HCT116 (cell line): ENCODE measurements around the gene ADCY1. TPM values are rescaled to one million over a fixed set of nuclear protein-coding genes. Genes with fewer than 3 reads are reported as not detected.

ENCODE experiments used
- ATAC-seq: fragments of 200-7000 bp; cut with Tn5 transposase; 2 replicates; pipeline ENCODE4 v1.9.1; 2020; ENCODE audit warnings: mild to moderate bottlenecking, moderate library complexity
- BruUV-seq: library from RNA; stranded (reverse); fragments of 400-500 nt; replicated peaks from 2 replicates; lab custom pipeline; 2021; lab: Mats Ljungman, UMichigan
- CTCF ChIA-PET: fragments of 300-600 bp; sonication (Branson Sonifier 250); formaldehyde crosslinking; loops from one replicate; lab custom pipeline; 2021; ENCODE audit warnings: antibody characterized with exemption; lab: Charles Lee
- POLR2A ChIA-PET: fragments of 300-600, 350-600 bp; sonication (Branson Sonifier 250); formaldehyde crosslinking; loops from one replicate; lab custom pipeline; 2021; ENCODE audit warnings: antibody characterized with exemption; lab: Charles Lee
- RAD21 ChIA-PET, 2 experiments: fragments of 300-600 bp; sonication (Branson Sonifier 250); formaldehyde crosslinking; loops; one replicate each; lab custom pipeline; 2023; ENCODE audit warnings: low total read pairs in 2 of 2; ENCODE audit not compliant: uncharacterized antibody in 2 of 2, unreplicated experiment in 2 of 2, low non-redundant PET in 1 of 2; lab: Charles Lee
- DNase-seq: peaks from one replicate; pipeline ENCODE4 v3.0.0-alpha.2; 2010; ENCODE audit warnings: low read depth, low spot score
- H2AFZ ChIP-seq: fragments of 200-600 bp; shearing (Covaris generic), sonication (generic); 2 replicates; pipeline ENCODE4 v1.6.1; 2017; ENCODE audit warnings: low read depth, mixed run types, mixed read lengths, antibody characterized with exemption, low read length; ENCODE audit not compliant: poor library complexity, severe bottlenecking
- H3K27ac ChIP-seq: 2 replicates; pipeline ENCODE4 v1.5.1; 2012; ENCODE audit warnings: low read depth, low read length
- H3K27me3 ChIP-seq: fragments of 200-600 bp; sonication (generic); 2 replicates; pipeline ENCODE4 v1.6.1; 2016; ENCODE audit warnings: mixed run types, low read length, mixed read lengths; ENCODE audit not compliant: insufficient read depth
- H3K36me3 ChIP-seq, 2 experiments: fragments of 200-500 bp in 1 of 2; fragments of 200-600 bp in 1 of 2; sonication (Bioruptor generic) in 1 of 2; sonication (generic) in 1 of 2; 2 replicates each; pipeline versions ENCODE4 v1.5.1 to v1.6.1; 2014 to 2016; ENCODE audit warnings: low read length in 2 of 2, inconsistent platforms in 1 of 2, mixed read lengths in 1 of 2, mixed run types in 1 of 2; ENCODE audit not compliant: insufficient read depth in 2 of 2, control insufficient read depth in 1 of 2
- H3K4me1 ChIP-seq, 2 experiments: fragments of 200-600 bp in 1 of 2; sonication (generic) in 1 of 2; 2 replicates each; pipeline versions ENCODE4 v1.5.1 to v1.6.1; 2012 to 2017; ENCODE audit warnings: low read length in 2 of 2, inconsistent platforms in 1 of 2, mild to moderate bottlenecking in 1 of 2, mixed read lengths in 1 of 2, mixed run types in 1 of 2, moderate library complexity in 1 of 2; ENCODE audit not compliant: insufficient read depth in 2 of 2, control insufficient read depth in 1 of 2
- H3K4me2 ChIP-seq: fragments of 200-600 bp; sonication (generic); 2 replicates; pipeline ENCODE4 v1.6.1; 2017; ENCODE audit warnings: mixed run types, low read length, mixed read lengths
- H3K4me3 ChIP-seq, 2 experiments: fragments of 200-600 bp in 1 of 2; sonication (generic) in 1 of 2; replicated peaks in 1 of 2; 2 replicates each; pipeline ENCODE4 v1.5.1; 2011 to 2016; ENCODE audit warnings: low read length in 2 of 2, control low read depth in 1 of 2, low read depth in 1 of 2, mild to moderate bottlenecking in 1 of 2, mixed read lengths in 1 of 2, mixed run types in 1 of 2
- H3K79me2 ChIP-seq: fragments of 200-600 bp; sonication (generic); 2 replicates; pipeline ENCODE4 v1.6.1; 2017; ENCODE audit warnings: mild to moderate bottlenecking, mixed run types, low read length, moderate library complexity, mixed read lengths; ENCODE audit not compliant: insufficient read depth
- H3K9ac ChIP-seq: fragments of 200-600 bp; sonication (generic); 2 replicates; pipeline ENCODE4 v1.6.1; 2016; ENCODE audit warnings: low read length, mixed read lengths
- H3K9me2 ChIP-seq: fragments of 200-600 bp; sonication (generic), shearing (Covaris generic); 2 replicates; pipeline ENCODE4 v1.6.1; 2017; ENCODE audit warnings: mixed run types, mild to moderate bottlenecking, moderate library complexity; ENCODE audit not compliant: insufficient read depth
- H3K9me3 ChIP-seq, 2 experiments: fragments of 200-500 bp in 1 of 2; fragments of 200-600 bp in 1 of 2; sonication (Bioruptor generic) in 1 of 2; sonication (generic) in 1 of 2; 2 replicates each; pipeline ENCODE4 v1.6.1; 2014 to 2017; ENCODE audit warnings: low read length in 2 of 2, mixed read lengths in 2 of 2, inconsistent platforms in 1 of 2, low read depth in 1 of 2, mild to moderate bottlenecking in 1 of 2, mixed run types in 1 of 2, moderate library complexity in 1 of 2; ENCODE audit not compliant: control insufficient read depth in 1 of 2, insufficient read depth in 1 of 2
- H4K20me1 ChIP-seq: fragments of 200-600 bp; sonication (generic), shearing (Covaris generic); 2 replicates; pipeline ENCODE4 v1.6.1; 2017; ENCODE audit warnings: mixed run types, mild to moderate bottlenecking, moderate library complexity; ENCODE audit not compliant: insufficient read depth
- ATF3 ChIP-seq: IDR thresholded peaks from 2 replicates; pipeline ENCODE4 v1.6.1; 2012
- CBX3 ChIP-seq: IDR thresholded peaks from 2 replicates; pipeline ENCODE4 v1.6.1; 2012; ENCODE audit warnings: low read depth
- CEBPB ChIP-seq: IDR thresholded peaks from 2 replicates; pipeline ENCODE4 v1.6.1; 2012; ENCODE audit warnings: low read depth
- EGR1 ChIP-seq: IDR thresholded peaks from 2 replicates; pipeline ENCODE4 v1.6.1; 2012; ENCODE audit warnings: low read depth
- ELF1 ChIP-seq: IDR thresholded peaks from 2 replicates; pipeline ENCODE4 v1.6.1; 2012; ENCODE audit warnings: low read depth, borderline replicate concordance
- EZH2 ChIP-seq: fragments of 200-600 bp; sonication (generic); IDR thresholded peaks from 2 replicates; pipeline ENCODE4 v1.6.1; 2017; ENCODE audit warnings: antibody characterized with exemption, mixed run types
- EZH2phosphoT487 ChIP-seq: fragments of 200-600 bp; IDR thresholded peaks from 2 replicates; pipeline ENCODE4 v1.6.1; 2018; ENCODE audit warnings: antibody characterized with exemption, borderline replicate concordance
- FOSL1 ChIP-seq: IDR thresholded peaks from 2 replicates; pipeline ENCODE4 v1.6.1; 2012; ENCODE audit warnings: low read depth
- JUND ChIP-seq: IDR thresholded peaks from 2 replicates; pipeline ENCODE4 v1.6.1; 2012
- POLR2A ChIP-seq: IDR thresholded peaks from 2 replicates; pipeline ENCODE4 v1.7.0; 2011; ENCODE audit warnings: borderline replicate concordance; ENCODE audit not compliant: insufficient read depth, insufficient read length; ENCODE audit errors: extremely low read depth
- RAD21 ChIP-seq: IDR thresholded peaks from 2 replicates; pipeline ENCODE4 v1.6.1; 2012; ENCODE audit warnings: low read depth, mild to moderate bottlenecking
- SP1 ChIP-seq: IDR thresholded peaks from 2 replicates; pipeline ENCODE4 v1.6.1; 2012; ENCODE audit warnings: low read depth
- YY1 ChIP-seq: IDR thresholded peaks from 2 replicates; pipeline ENCODE4 v1.6.1; 2011; ENCODE audit warnings: low read length, low read depth, moderate library complexity, mild to moderate bottlenecking; ENCODE audit not compliant: insufficient replicate concordance; ENCODE audit errors: extremely low read depth
- ZBTB33 ChIP-seq: IDR thresholded peaks from 2 replicates; pipeline ENCODE4 v1.6.1; 2011; ENCODE audit warnings: mild to moderate bottlenecking, low read length, moderate library complexity; ENCODE audit not compliant: insufficient replicate concordance; ENCODE audit errors: extremely low read depth
- ZNF274 ChIP-seq: fragments of 200-500 bp; sonication (Bioruptor generic); IDR thresholded peaks from 2 replicates; pipeline ENCODE4 v1.6.1; 2014; ENCODE audit warnings: mild to moderate bottlenecking, low read depth, low read length, inconsistent platforms
- intact Hi-C: fragments of 100-400 bp; cut with micrococcal nuclease; formaldehyde crosslinking; loops from 2 replicates; pipeline ENCODE4 v1.10.0; 2022
- total RNA-seq: library from RNA; stranded (reverse); gene quantifications from one replicate; pipeline ENCODE4 v1.2.1, GENCODE V29; 2021; ENCODE audit not compliant: unreplicated experiment
- TF ChIP-seq, protein P1 (sequence below): IDR thresholded peaks from 2 replicates; pipeline ENCODE4 v1.6.1; 2012
- TF ChIP-seq, protein P2 (sequence below), 3 experiments: fragments of 200-600 bp in 1 of 3; sonication (generic) in 1 of 3; IDR thresholded peaks in 2 of 3; conservative IDR thresholded peaks in 1 of 3; 2 replicates each; pipeline ENCODE4 v1.5.1; 2012 to 2017; ENCODE audit warnings: low read depth in 2 of 3, low read length in 2 of 3, antibody characterized with exemption in 1 of 3, borderline replicate concordance in 1 of 3, control low read depth in 1 of 3, mild to moderate bottlenecking in 1 of 3, mixed read lengths in 1 of 3, mixed run types in 1 of 3, moderate library complexity in 1 of 3; ENCODE audit not compliant: insufficient read depth in 1 of 3

Gene ADCY1
- total RNA-seq, 1 experiment from 2014 or later, result 0.05 TPM

DNA sequence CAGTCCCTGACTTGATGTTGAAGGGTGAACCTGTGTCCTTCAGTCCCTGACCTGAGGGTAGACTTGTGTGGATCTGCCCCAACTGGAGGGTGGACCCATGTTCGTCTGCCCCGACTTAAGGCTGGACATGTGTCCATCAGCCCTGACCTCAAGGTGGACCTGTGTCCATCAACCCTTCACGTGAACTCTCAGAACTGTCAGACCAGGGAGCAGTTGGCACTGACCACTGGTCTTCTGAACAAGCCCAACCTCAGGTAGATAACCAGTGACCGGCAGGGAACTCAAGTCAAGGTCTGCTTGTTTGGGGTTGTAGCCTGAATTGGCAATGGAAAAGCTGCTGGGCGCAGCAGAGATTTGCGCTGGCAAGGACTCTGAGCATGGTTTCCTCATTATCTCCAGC lies 96.5 kb downstream of the ADCY1 start:
- no TSS peak for BruUV-seq
- H3K9me2 ChIP-seq, result no peaks in the 10 kb centered on the region
- ATAC-seq (no peak), DNase-seq (no peak)
- no peaks in the 10 kb centered on the region for H3K79me2 ChIP-seq
- H3K9me3 ChIP-seq, result no peaks in the 10 kb centered on the region
- CTCF ChIA-PET, result no interaction called here
- peaks cover 33% of the 10 kb centered on the region for H3K27me3 ChIP-seq
- no peak overlapping the region for H2AFZ ChIP-seq
- no peak overlapping the region for H3K27ac ChIP-seq
- no peaks in the 10 kb centered on the region for H4K20me1 ChIP-seq
- no peak overlapping the region for H3K4me2 ChIP-seq
- intact Hi-C loops, result no loop called here
- no peaks in the 10 kb centered on the region for H3K36me3 ChIP-seq
- H3K4me3 ChIP-seq, result no peak overlapping the region
- TF ChIP-seq CEBPB (no peak), SP1 (no peak), ZBTB33 (no peak), EZH2 (no peak), EGR1 (no peak), POLR2A (no peak), YY1 (no peak), CBX3 (no peak), RAD21 (no peak), ATF3 (no peak), EZH2phosphoT487 (no peak), ELF1 (no peak), ZNF274 (no peak), FOSL1 (no peak), JUND (no peak)
- TF ChIP-seq, protein P1, sequence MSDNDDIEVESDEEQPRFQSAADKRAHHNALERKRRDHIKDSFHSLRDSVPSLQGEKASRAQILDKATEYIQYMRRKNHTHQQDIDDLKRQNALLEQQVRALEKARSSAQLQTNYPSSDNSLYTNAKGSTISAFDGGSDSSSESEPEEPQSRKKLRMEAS, result no peak
- TF ChIP-seq, protein P2, sequence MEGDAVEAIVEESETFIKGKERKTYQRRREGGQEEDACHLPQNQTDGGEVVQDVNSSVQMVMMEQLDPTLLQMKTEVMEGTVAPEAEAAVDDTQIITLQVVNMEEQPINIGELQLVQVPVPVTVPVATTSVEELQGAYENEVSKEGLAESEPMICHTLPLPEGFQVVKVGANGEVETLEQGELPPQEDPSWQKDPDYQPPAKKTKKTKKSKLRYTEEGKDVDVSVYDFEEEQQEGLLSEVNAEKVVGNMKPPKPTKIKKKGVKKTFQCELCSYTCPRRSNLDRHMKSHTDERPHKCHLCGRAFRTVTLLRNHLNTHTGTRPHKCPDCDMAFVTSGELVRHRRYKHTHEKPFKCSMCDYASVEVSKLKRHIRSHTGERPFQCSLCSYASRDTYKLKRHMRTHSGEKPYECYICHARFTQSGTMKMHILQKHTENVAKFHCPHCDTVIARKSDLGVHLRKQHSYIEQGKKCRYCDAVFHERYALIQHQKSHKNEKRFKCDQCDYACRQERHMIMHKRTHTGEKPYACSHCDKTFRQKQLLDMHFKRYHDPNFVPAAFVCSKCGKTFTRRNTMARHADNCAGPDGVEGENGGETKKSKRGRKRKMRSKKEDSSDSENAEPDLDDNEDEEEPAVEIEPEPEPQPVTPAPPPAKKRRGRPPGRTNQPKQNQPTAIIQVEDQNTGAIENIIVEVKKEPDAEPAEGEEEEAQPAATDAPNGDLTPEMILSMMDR (IDR thresholded peaks at IDR 0.05 in 2 of 3, conservative IDR thresholded peaks at IDR 0.05 in 1 of 3; ENCODE audit: borderline replicate concordance in 1 of 3, insufficient read depth in 1 of 3, low read depth in 2 of 3, low read length in 2 of 3), result no peak
- RAD21 ChIA-PET, result no interaction called here
- H3K9ac ChIP-seq, result no peak overlapping the region
- POLR2A ChIA-PET, result no interaction called here
- no peaks in the 10 kb centered on the region for H3K4me1 ChIP-seq
